Endothelial cell of umbilical vein (primary cell): ENCODE data around the gene RIMKLB. TPM values are rescaled to one million over a fixed set of nuclear protein-coding genes. Genes with fewer than 3 reads are reported as not detected.

ENCODE experiments used
- BruUV-seq: library from RNA; stranded (reverse); fragments of 400-500 nt; replicated peaks from 2 replicates; lab custom pipeline; 2021; lab: Mats Ljungman, UMichigan
- CTCF ChIA-PET: fragments of 300-600, 350-600 bp; sonication (Branson Sonifier 250); formaldehyde crosslinking; loops from one replicate; lab custom pipeline; 2021; ENCODE audit warnings: antibody characterized with exemption, inconsistent platforms; lab: Charles Lee
- POLR2A ChIA-PET: fragments of 300-600, 350-600 bp; sonication (Branson Sonifier 250); formaldehyde crosslinking; loops from one replicate; lab custom pipeline; 2021; ENCODE audit warnings: antibody characterized with exemption, inconsistent platforms; lab: Charles Lee
- DNase-seq: peaks from one replicate; pipeline ENCODE4 v3.0.0-alpha.2; 2011; ENCODE audit warnings: low read depth, low spot score
- FAIRE-seq: peaks from 2 replicates; lab custom pipeline; 2011; peaks lifted over from hg19 to GRCh38; lab: Jason Lieb, UNC
- H2AFZ ChIP-seq: 2 replicates; pipeline ENCODE4 v1.6.0; 2012; ENCODE audit warnings: low read depth, low read length, control low read depth, inconsistent platforms
- H3K27ac ChIP-seq: 2 replicates; pipeline ENCODE4 v1.5.1; 2011; ENCODE audit warnings: low read depth, mild to moderate bottlenecking, control low read depth, low read length, moderate library complexity; ENCODE audit not compliant: insufficient read depth
- H3K27me3 ChIP-seq, 2 experiments: 2 replicates each; pipeline versions ENCODE4 v1.6.0 to v1.6.1; 2011; ENCODE audit warnings: low read length in 2 of 2, mixed read lengths in 1 of 2; ENCODE audit not compliant: control insufficient read depth in 2 of 2, insufficient read depth in 2 of 2
- H3K36me3 ChIP-seq, 2 experiments: 2 replicates in 1 of 2; 3 replicates in 1 of 2; pipeline ENCODE4 v1.5.1; 2011; ENCODE audit warnings: low read length in 2 of 2, mild to moderate bottlenecking in 1 of 2, moderate library complexity in 1 of 2; ENCODE audit not compliant: control insufficient read depth in 2 of 2, insufficient read depth in 2 of 2; ENCODE audit errors: extremely low read depth in 1 of 2
- H3K4me1 ChIP-seq: 3 replicates; pipeline ENCODE4 v1.5.1; 2011; ENCODE audit warnings: mild to moderate bottlenecking, low read length; ENCODE audit not compliant: control insufficient read depth, insufficient read depth; ENCODE audit errors: extremely low read depth
- H3K4me2 ChIP-seq: 2 replicates; pipeline ENCODE4 v1.6.1; 2011; ENCODE audit warnings: low read length, control low read depth, mixed read lengths; ENCODE audit not compliant: insufficient read depth
- H3K4me3 ChIP-seq, 3 experiments: fragments of 200-600 bp in 1 of 3; sonication (generic), shearing (Covaris generic) in 1 of 3; replicated peaks in 1 of 3; 2 replicates each; pipeline ENCODE4 v1.5.1; 2011 to 2016; ENCODE audit warnings: control low read depth in 3 of 3, low read length in 3 of 3, mild to moderate bottlenecking in 2 of 3, inconsistent platforms in 1 of 3, low read depth in 1 of 3, moderate library complexity in 1 of 3; ENCODE audit not compliant: insufficient read depth in 1 of 3
- H3K79me2 ChIP-seq: 2 replicates; pipeline ENCODE4 v1.6.0; 2012; ENCODE audit warnings: low read length, inconsistent platforms; ENCODE audit not compliant: control insufficient read depth, insufficient read depth
- H3K9ac ChIP-seq: replicated peaks from 2 replicates; pipeline ENCODE3; 2011; ENCODE audit warnings: low read length, control low read depth; ENCODE audit not compliant: insufficient read depth; ENCODE audit errors: extremely low read depth
- H3K9me1 ChIP-seq: replicated peaks from 3 replicates; pipeline ENCODE4 v1.6.0; 2011; ENCODE audit warnings: mild to moderate bottlenecking, low read length; ENCODE audit not compliant: control insufficient read depth, insufficient read depth; ENCODE audit errors: extremely low read depth
- H3K9me3 ChIP-seq: replicated peaks from 2 replicates; pipeline ENCODE4 v1.5.1; 2012; ENCODE audit warnings: low read length, inconsistent platforms; ENCODE audit not compliant: control insufficient read depth, insufficient read depth
- H4K20me1 ChIP-seq: replicated peaks from 2 replicates; pipeline ENCODE3; 2011; ENCODE audit warnings: mild to moderate bottlenecking, low read length; ENCODE audit not compliant: control insufficient read depth, insufficient read depth; ENCODE audit errors: extremely low read depth
- CTCF ChIP-seq, 2 donors: IDR thresholded peaks; 1 replicate in 1 of 2; 2 replicates in 1 of 2; pipeline ENCODE4 v1.5.1; 2011; ENCODE audit warnings: low read length in 2 of 2, mild to moderate bottlenecking in 2 of 2, moderate library complexity in 2 of 2, control low read depth in 1 of 2, inconsistent platforms in 1 of 2, low read depth in 1 of 2; ENCODE audit not compliant: insufficient read depth in 1 of 2; ENCODE audit errors: extremely low read depth in 1 of 2
- EZH2 ChIP-seq: IDR thresholded peaks from 2 replicates; pipeline ENCODE4 v1.6.1; 2012; ENCODE audit warnings: borderline replicate concordance, low read depth, mild to moderate bottlenecking, moderate library complexity, low read length, inconsistent platforms; ENCODE audit not compliant: severe bottlenecking
- FOS ChIP-seq: IDR thresholded peaks from 2 replicates; pipeline ENCODE4 v1.6.1; 2011; ENCODE audit warnings: mild to moderate bottlenecking, low read length, moderate library complexity, borderline replicate concordance; ENCODE audit not compliant: insufficient read depth
- GATA2 ChIP-seq: IDR thresholded peaks from 2 replicates; pipeline ENCODE4 v1.7.0; 2011; ENCODE audit warnings: low read depth, mild to moderate bottlenecking, moderate library complexity, mixed read lengths, low read length; ENCODE audit not compliant: insufficient read length, insufficient read depth
- JUN ChIP-seq: IDR thresholded peaks from 2 replicates; pipeline ENCODE4 v1.6.1; 2011; ENCODE audit warnings: borderline replicate concordance, low read depth; ENCODE audit not compliant: insufficient read length, insufficient read depth
- MYC ChIP-seq: IDR thresholded peaks from one replicate; pipeline ENCODE4 v1.6.1; 2011; ENCODE audit warnings: mild to moderate bottlenecking, low read depth, low read length
- POLR2A ChIP-seq: IDR thresholded peaks from 2 replicates; pipeline ENCODE4 v1.6.1; 2012; ENCODE audit warnings: low read depth, mild to moderate bottlenecking, control low read depth, low read length
- POLR2AphosphoS5 ChIP-seq: IDR thresholded peaks from 2 replicates; pipeline ENCODE4 v1.6.1; 2012; ENCODE audit warnings: low read depth, mild to moderate bottlenecking, control low read depth, low read length, moderate library complexity; ENCODE audit not compliant: insufficient read depth
- dilution Hi-C: fragments of 300-500 bp; cut with MboI; formaldehyde crosslinking; loops from one replicate; pipeline ENCODE4 v1.15.0; 2019; ENCODE audit warnings: low sequenced_read_pairs; ENCODE audit not compliant: extremely low pct_ligation_motif_present
- intact Hi-C: fragments of 100-400 bp; cut with micrococcal nuclease; formaldehyde crosslinking; loops from one replicate; pipeline ENCODE4 v1.10.0; 2022
- polyA plus RNA-seq, 4 experiments: library from polyadenylated mRNA; depleted of rRNA in 3 of 4; stranded (reverse) in 3 of 4; unstranded in 1 of 4; fragments of >200 nt; gene quantifications; 2 replicates each; pipeline versions ENCODE4 v1.2.1 to v1.2.3, GENCODE V29; 2011 to 2012; ENCODE audit warnings: missing spikeins in 1 of 4
- total RNA-seq: library from RNA; stranded (reverse); gene quantifications from 2 replicates; pipeline ENCODE4 v1.2.3, GENCODE V29; 2021
- TF ChIP-seq, protein P1 (sequence below): IDR thresholded peaks from 2 replicates; pipeline ENCODE4 v1.6.1; 2011; ENCODE audit not compliant: insufficient read depth, insufficient read length

The RIMKLB gene
- total and polyA plus RNA-seq, 2 donors (not counting 3 experiments of a cell fraction or from before 2014, with no cell fraction given) = 35.5 to 64.3 TPM

GRCh38 chr12:8781381-8782127, 83.8 kb downstream of the RIMKLB start:
- Histone ChIP-seq H3K9me1 (no peaks in the 10 kb centered on the region), H3K79me2 (no peaks in the 10 kb centered on the region), H3K9me3 (no peaks in the 10 kb centered on the region), H3K27me3 (no peaks in the 10 kb centered on the region), H3K4me3 (no peak overlapping the region), H3K27ac (no peak overlapping the region), H2AFZ (no peak overlapping the region), H3K4me1 (peaks cover 4% of the 10 kb centered on the region), H3K4me2 (no peak overlapping the region), H4K20me1 (no peaks in the 10 kb centered on the region), H3K36me3 (peaks cover 0 to 7% of the 10 kb centered on the region in 2 experiments), H3K9ac (no peak overlapping the region)
- no TSS peak for BruUV-seq
- intact Hi-C loops (no loop called here), dilution Hi-C loops (no loop called here)
- ChIA-PET POLR2A (interaction anchor here (0.6 kb wide), 1 partner anchor 99 kb away, joined by 5 read pairs; no protein-coding TSS in a partner anchor), CTCF (interaction anchor here (1.0 to 3.2 kb wide), 2 partner anchors 13 to 109 kb away, joined by 3 to 9 read pairs; no protein-coding TSS in a partner anchor)
- no peak for TF ChIP-seq GATA2
- no peak for TF ChIP-seq JUN
- TF ChIP-seq, protein P1, sequence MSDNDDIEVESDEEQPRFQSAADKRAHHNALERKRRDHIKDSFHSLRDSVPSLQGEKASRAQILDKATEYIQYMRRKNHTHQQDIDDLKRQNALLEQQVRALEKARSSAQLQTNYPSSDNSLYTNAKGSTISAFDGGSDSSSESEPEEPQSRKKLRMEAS = no peak
- no peak for TF ChIP-seq CTCF (IDR thresholded peaks at IDR 0.05; ENCODE audit: extremely low read depth in 1 of 2, insufficient read depth in 1 of 2, low read depth in 1 of 2, low read length in 2 of 2)
- no peak for TF ChIP-seq POLR2A
- no peak for TF ChIP-seq EZH2
- no peak for TF ChIP-seq FOS
- TF ChIP-seq POLR2AphosphoS5 = no peak
- TF ChIP-seq MYC = no peak
- DNase-seq (no peak), FAIRE-seq (no peak)
